ENCODE measurements around the gene REXO5. TPM values are rescaled to one million over a fixed set of nuclear protein-coding genes. Genes with fewer than 3 reads are reported as not detected.

Gene REXO5
- total and polyA plus RNA-seq, 2 of the 13 experiments (the other 11 are each of a cell fraction or from before 2014, with no cell fraction given): 5.9 to 13.1 TPM

DNA sequence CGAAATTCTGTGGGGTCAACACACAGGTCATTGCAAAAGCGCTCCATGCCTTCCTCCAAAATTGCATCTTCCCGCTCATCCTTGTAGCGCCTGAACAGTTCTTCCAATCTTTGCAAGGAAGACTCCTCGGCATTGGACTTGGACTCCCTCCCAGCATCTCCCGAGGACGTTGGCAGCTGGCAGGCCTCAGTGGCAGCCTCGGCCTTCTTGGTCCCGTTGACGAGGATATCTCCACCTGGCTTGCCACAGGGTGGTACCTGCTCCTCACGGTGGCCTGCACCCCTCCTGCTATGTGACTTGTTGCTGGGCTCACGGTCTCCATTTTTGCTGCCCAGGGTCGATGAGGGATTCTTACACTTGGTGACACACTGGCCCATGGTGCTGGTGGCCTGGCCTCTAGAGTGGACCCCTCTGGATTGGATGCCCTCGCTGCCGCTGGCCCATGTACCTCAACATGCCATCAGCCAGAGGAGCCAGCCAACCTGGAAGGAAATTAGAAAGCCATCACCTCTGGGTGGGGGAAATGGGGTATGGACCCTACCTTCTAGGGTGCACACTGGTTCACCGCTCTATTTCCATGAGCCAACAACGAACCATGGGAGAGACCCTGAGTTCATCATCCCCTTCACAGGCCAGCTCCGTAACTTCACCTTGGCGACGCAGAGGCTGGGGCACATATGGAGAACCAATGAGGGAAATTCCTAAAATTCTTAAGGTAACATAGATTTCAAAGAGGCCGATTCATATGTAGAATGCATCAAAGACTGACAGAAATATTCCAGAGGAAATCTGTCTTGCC is 56.0 kb downstream of the REXO5 start (continued):
- TF ChIP-seq, protein P1, sequence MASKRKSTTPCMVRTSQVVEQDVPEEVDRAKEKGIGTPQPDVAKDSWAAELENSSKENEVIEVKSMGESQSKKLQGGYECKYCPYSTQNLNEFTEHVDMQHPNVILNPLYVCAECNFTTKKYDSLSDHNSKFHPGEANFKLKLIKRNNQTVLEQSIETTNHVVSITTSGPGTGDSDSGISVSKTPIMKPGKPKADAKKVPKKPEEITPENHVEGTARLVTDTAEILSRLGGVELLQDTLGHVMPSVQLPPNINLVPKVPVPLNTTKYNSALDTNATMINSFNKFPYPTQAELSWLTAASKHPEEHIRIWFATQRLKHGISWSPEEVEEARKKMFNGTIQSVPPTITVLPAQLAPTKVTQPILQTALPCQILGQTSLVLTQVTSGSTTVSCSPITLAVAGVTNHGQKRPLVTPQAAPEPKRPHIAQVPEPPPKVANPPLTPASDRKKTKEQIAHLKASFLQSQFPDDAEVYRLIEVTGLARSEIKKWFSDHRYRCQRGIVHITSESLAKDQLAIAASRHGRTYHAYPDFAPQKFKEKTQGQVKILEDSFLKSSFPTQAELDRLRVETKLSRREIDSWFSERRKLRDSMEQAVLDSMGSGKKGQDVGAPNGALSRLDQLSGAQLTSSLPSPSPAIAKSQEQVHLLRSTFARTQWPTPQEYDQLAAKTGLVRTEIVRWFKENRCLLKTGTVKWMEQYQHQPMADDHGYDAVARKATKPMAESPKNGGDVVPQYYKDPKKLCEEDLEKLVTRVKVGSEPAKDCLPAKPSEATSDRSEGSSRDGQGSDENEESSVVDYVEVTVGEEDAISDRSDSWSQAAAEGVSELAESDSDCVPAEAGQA (IDR thresholded peaks at IDR 0.05; ENCODE audit: low read depth): no peak
- TF ChIP-seq, protein P1 (CRISPR knock-in tag; IDR thresholded peaks at IDR 0.05; ENCODE audit: borderline replicate concordance): no peak
- TF ChIP-seq ZNF282 (IDR thresholded peaks at IDR 0.05; ENCODE audit: partially characterized antibody) (no peak), ZSCAN20 (CRISPR knock-in tag; IDR thresholded peaks at IDR 0.05; ENCODE audit: borderline replicate concordance) (no peak), ARID2 (CRISPR knock-in tag; IDR thresholded peaks at IDR 0.05; ENCODE audit: borderline replicate concordance) (no peak), RBM22 (optimal IDR thresholded peaks at IDR 0.05; ENCODE audit: low read length) (peak; percentile 61), ZBTB42 (CRISPR knock-in tag; IDR thresholded peaks at IDR 0.05) (no peak), ZNF550 (CRISPR knock-in tag; IDR thresholded peaks at IDR 0.05; ENCODE audit: borderline replicate concordance) (no peak), SIN3A (IDR thresholded peaks at IDR 0.05; ENCODE audit: borderline replicate concordance, low read depth, low read length) (no peak), NKX3-1 (CRISPR knock-in tag; IDR thresholded peaks at IDR 0.05) (no peak), ELF1 (CRISPR knock-in tag; IDR thresholded peaks at IDR 0.05) (no peak)
- TF ChIP-seq, protein P2, sequence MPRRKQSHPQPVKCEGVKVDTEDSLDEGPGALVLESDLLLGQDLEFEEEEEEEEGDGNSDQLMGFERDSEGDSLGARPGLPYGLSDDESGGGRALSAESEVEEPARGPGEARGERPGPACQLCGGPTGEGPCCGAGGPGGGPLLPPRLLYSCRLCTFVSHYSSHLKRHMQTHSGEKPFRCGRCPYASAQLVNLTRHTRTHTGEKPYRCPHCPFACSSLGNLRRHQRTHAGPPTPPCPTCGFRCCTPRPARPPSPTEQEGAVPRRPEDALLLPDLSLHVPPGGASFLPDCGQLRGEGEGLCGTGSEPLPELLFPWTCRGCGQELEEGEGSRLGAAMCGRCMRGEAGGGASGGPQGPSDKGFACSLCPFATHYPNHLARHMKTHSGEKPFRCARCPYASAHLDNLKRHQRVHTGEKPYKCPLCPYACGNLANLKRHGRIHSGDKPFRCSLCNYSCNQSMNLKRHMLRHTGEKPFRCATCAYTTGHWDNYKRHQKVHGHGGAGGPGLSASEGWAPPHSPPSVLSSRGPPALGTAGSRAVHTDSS (CRISPR knock-in tag; conservative IDR thresholded peaks at IDR 0.05): no peak
- TF ChIP-seq, protein P3, sequence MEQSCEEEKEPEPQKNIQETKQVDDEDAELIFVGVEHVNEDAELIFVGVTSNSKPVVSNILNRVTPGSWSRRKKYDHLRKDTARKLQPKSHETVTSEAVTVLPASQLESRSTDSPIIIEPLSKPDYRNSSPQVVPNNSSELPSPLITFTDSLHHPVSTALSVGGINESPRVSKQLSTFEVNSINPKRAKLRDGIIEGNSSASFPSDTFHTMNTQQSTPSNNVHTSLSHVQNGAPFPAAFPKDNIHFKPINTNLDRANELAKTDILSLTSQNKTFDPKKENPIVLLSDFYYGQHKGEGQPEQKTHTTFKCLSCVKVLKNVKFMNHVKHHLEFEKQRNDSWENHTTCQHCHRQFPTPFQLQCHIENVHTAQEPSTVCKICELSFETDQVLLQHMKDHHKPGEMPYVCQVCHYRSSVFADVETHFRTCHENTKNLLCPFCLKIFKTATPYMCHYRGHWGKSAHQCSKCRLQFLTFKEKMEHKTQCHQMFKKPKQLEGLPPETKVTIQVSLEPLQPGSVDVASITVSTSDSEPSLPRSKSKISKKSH (CRISPR knock-in tag; IDR thresholded peaks at IDR 0.05; ENCODE audit: borderline replicate concordance): no peak
- TF ChIP-seq, protein P4, sequence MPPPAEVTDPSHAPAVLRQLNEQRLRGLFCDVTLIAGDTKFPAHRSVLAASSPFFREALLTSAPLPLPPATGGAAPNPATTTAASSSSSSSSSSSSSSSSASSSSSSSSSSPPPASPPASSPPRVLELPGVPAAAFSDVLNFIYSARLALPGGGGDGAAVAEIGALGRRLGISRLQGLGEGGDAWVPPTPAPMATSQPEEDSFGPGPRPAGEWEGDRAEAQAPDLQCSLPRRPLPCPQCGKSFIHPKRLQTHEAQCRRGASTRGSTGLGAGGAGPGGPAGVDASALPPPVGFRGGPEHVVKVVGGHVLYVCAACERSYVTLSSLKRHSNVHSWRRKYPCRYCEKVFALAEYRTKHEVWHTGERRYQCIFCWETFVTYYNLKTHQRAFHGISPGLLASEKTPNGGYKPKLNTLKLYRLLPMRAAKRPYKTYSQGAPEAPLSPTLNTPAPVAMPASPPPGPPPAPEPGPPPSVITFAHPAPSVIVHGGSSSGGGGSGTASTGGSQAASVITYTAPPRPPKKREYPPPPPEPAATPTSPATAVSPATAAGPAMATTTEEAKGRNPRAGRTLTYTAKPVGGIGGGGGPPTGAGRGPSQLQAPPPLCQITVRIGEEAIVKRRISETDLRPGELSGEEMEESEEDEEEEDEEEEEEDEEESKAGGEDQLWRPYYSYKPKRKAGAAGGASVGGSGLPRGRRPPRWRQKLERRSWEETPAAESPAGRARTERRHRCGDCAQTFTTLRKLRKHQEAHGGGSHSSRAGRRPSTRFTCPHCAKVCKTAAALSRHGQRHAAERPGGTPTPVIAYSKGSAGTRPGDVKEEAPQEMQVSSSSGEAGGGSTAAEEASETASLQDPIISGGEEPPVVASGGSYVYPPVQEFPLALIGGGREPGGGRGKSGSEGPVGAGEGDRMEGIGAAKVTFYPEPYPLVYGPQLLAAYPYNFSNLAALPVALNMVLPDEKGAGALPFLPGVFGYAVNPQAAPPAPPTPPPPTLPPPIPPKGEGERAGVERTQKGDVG (CRISPR knock-in tag; IDR thresholded peaks at IDR 0.05; ENCODE audit: borderline replicate concordance): no peak

Data from HepG2 (cell line).